Hematopoietic multipotent progenitor cell treated with erythropoietin and hydrocortisone succinate and interleukin-3 and kit ligand, for 6 days (in vitro differentiated cells): Measurements from ENCODE around the gene ATG14.
"Not testable (repeated sequence)": the region's sequence is repeated elsewhere in the genome, so short reads cannot be mapped to it uniquely, and the experiment has no call there.

Experiments
- DNase-seq: peaks from one replicate; pipeline ENCODE4 v3.0.0-alpha.2; 2015

Gene ATG14

GRCh38 chr14:55386037-55386808 lies 25.4 kb downstream of the ATG14 start:
- peak; percentile 57 for DNase-seq

DNA sequence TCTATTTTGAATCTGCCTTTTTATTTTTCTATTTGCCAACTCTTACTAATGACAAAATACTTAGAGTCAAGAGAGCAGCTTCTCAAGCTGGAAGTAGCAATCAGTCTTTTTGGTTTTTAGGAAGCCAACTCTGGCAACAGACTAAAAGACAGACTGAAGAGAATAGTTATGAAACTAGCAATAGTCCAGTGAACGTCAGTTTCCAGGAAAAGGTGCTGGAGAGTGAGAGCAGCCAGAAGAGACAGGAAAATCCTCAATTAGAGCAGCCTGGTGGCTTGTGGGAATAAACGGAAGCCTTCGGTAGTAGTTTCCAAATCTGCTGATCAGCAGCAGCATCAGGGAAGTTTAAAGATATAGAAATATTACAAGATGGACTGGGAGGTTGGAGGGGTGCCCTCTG lies 27.1 kb downstream of the ATG14 start:
- DNase-seq, result no peak

- DNase-seq, result peak; percentile 94
Measured at GRCh38 chr14:55383541-55384140, 28.0 kb downstream of the ATG14 start.

DNA sequence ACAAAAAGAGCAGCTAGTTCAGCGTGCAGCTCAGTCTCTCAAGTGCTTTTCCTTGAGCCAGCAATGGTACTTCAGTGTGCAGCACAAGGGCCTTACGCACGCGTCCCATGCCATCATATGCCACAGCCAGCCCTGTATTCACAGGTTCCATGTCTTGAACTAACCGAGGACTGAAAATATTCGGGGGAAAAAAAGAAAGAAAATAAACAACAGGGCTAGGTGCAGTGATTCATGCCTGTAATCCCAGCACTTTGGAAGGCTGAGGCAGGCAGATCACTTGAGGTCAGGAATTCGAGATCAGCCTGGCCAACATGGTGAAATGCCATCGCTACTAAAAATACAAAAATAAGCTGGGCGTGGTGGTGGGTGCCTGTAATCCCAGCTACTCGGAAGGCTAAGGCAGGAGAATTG lies 28.6 kb downstream of the ATG14 start:
- not testable (repeated sequence) for DNase-seq

- peak; percentile 70 for DNase-seq
Measured at GRCh38 chr14:55382483-55382882, 29.1 kb downstream of the ATG14 start.

DNA sequence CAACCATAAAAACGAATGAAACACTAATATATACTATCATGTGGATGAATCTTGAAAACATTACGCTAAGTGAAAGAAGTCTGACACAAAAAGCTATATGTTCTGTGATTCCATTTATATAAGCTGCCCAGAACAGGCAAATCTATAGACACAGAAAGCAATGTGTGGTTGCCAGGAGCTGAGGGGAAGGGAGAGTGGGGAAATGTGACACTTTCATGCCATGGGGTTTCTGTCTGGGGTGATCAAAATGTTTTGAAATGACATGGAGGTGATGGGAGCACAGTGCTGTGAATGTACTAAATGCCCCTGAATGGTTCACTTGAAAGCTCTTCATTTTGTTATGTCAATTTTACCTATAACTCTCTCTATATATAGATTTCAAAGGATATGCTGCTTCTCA lies 30.1 kb downstream of the ATG14 start:
- DNase-seq, result no peak

GRCh38 chr14:55381040-55381439 lies 30.6 kb downstream of the ATG14 start:
- no peak for DNase-seq

DNA sequence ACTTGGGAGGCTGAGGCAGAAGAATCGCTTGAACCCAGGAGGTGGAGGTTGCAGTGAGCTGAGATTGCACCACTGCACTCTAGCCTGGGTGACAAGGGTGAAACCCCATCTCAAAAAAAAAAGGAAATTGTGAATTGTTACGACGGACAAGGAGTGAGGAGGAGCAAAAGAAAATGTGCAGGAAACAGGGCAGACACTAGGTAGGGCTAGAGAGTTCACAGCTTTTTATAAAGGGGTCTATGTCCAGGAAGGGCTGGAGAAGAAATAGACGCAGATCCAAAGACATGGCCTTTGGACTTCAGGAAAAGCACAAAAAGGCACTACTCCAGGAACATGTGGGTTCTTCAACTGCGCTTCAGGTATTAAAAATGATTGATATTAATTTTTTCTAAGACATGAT lies 34.4 kb downstream of the ATG14 start:
- DNase-seq, result no peak

DNA sequence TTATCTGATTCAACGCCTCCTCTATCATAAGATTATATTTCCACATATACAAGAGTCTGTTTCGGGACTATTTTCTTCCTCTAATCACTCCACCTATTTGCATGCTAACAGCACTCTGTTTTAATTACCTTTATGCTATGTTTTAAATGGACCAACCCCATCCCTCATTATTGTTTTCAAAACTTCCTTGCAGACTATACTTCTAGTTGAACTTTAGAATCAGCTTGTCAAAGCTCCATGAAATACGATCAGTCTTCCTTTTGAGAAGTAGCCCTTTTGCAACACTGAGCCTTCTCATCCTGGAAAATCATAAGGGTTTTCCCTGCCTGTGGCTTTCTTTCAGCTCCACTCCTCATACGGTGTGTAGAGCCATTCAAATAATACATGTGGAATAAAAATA lies 36.9 kb downstream of the ATG14 start:
- DNase-seq, result no peak

GRCh38 chr14:55373784-55374705 lies 37.6 kb downstream of the ATG14 start:
- DNase-seq, result peak; percentile 39

GRCh38 chr14:55372825-55373224 lies 38.8 kb downstream of the ATG14 start:
- DNase-seq, result peak; percentile 53

DNA sequence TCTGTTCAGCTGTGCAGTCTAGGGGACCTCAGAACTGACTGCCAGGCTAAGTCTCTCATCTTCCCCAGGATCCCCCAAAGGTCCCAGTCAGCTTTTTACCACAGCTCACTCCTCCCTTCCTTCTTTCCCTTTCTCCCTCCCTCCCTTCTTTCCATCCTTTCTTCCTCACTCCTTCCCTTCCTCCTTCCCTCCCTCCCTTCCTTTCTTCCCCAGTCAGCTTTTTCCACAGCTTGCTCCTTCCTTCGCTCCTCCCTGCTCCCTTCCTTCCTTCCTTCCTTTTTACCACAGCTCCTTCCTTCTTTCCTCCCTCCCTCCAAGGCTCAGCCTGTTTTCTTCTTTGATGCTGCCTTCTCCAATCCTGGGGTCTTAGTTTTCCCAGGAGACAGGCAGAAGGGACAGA lies 39.2 kb downstream of the ATG14 start:
- DNase-seq, result no peak

DNA sequence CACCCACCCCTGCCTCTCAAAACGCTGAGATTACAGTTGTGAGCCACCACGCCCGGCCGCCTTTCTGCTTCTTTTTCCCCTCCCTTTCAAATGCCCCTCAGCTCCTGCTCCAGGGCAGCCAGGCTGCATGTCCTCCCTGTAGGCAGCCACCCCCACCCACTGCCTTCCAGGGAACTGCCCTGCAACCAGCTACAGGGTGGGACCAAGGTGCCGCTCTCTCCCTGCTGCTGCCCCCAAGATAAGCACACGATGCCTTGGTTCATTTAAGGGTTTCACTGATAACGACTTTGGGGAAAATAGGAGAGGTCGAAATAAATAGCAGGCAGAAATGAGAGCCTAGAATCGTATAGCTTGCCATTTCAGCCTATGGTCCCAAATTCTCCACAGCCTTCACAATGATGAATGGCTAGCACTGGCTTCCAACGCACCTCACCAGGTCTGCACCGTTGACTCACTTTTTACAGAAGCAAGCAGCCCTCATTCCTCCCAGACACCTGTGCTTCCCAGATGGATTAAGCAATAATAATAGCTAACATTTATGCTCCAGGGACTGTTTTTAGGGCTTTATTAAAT lies 40.7 kb downstream of the ATG14 start:
- peak; percentile 96 for DNase-seq

DNA sequence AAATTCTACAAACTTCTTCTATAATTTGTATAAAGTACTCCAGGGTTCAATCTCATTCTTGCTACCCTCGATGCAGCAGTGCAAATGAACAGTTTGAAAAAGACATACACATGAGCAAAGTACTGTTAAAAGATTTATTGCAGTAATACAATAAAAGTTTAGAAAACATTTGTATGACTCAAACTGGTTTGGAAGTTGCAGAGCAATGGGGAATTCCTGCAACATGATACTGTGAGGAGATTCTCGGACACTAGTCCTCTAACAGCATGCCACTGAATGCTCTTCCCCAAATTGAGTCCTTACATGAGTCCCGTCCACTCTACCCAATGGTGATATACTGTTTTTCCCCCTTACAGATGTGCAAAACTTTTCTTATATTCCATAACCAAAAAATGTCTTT lies 45.4 kb downstream of the ATG14 start:
- DNase-seq, result no peak

DNA sequence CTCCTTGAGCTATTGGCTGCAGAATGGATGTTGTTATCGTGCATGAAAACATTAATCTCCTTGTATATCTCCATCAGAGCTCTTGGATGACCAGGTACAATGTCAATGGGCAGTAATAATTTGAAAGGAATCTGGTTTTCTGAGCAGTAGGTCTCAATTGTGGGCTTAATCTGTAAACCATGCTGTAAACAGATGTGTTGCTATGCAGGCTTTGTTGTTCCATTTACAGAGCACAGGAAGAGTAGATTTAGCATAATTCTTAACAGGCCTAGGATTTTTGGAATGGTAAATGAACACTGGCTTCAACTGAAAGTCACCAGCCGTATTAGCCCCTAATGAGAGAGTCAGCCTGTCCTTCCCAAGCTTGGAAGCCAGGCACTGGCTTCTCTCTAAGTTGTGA lies 50.4 kb downstream of the ATG14 start:
- no peak for DNase-seq

DNA sequence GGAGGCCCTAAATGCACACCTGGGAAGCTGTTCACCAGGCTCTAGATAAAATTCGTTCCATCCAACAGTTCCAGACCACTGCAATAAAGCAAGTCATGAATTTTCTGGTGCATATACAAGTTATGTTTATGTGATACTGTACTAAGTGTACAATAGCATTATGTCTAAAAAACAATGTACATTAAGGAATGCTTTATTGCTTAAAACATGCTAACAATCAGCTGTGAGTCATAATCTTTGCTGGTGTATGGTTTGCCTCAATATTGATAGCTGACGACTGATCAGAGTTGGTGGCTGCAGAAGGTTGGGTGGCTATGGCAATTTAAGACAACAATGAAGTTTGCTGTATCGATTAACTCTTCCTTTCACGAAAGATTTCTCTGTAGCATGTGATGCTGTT lies 52.3 kb downstream of the ATG14 start:
- DNase-seq, result no peak

GRCh38 chr14:55356913-55357312 lies 54.7 kb downstream of the ATG14 start:
- DNase-seq, result no peak

DNA sequence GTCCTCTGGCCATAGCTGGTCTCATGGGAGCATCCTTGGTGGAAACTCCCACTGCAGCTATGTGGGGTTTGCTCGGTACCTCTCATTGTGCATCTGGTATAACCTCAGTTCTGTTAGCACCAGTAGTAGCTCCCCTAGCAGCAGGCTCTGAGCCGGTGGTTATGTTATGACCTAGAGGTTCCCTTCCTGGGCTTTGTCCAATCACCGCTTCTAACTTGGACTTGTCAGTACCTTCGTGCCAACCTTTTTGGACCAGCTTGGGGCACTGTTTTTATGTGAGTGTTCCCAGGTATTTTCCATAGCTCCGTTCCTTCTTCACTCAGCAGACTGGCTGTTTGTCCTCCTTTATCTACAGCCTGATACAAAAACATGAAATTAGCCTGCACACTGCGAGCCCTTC lies 55.7 kb downstream of the ATG14 start:
- no peak for DNase-seq

GRCh38 chr14:55354500-55354899 lies 57.1 kb downstream of the ATG14 start:
- DNase-seq, result peak; percentile 86

GRCh38 chr14:55353686-55354467 lies 57.8 kb downstream of the ATG14 start:
- no peak for DNase-seq

DNA sequence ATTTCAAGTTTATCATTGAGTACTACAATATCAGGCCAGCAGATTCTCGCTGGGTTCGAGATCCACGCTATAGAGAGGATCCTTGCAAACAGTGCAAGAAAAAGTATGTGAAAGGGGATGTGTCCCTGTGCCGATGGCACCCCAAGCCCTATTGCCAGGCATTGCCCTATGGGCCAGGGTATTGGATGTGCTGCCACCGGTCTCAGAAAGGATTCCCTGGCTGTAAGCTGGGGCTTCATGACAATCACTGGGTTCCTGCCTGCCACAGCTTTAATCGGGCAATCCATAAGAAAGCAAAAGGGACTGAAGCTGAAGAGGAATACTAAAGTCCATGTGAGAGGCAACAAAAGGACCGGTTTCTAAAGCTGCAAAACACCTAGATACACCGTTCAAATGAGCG lies 59.4 kb downstream of the ATG14 start:
- DNase-seq, result no peak

GRCh38 chr14:55351111-55351510 lies 60.5 kb downstream of the ATG14 start:
- no peak for DNase-seq

- no peak for DNase-seq
Measured at GRCh38 chr14:55350461-55350860, 61.2 kb downstream of the ATG14 start.
